Mucosa of rectum (tissue), 2 donors: ENCODE data around the gene GRIK1.

Experiments
- H3K27ac ChIP-seq, 2 donors: one replicate each; pipeline ENCODE4 v1.7.0; 2013; ENCODE audit warnings: inconsistent platforms in 2 of 2, low read depth in 2 of 2, low read length in 2 of 2
- H3K27me3 ChIP-seq, 2 donors: one replicate each; pipeline ENCODE4 v1.7.0; 2013; ENCODE audit warnings: low read length in 2 of 2; ENCODE audit not compliant: control insufficient read depth in 2 of 2, insufficient read depth in 2 of 2
- H3K36me3 ChIP-seq, 2 donors: one replicate each; pipeline ENCODE4 v1.7.0; 2013; ENCODE audit warnings: low read length in 2 of 2; ENCODE audit not compliant: control insufficient read depth in 2 of 2, insufficient read depth in 2 of 2
- H3K4me1 ChIP-seq, 2 donors: one replicate each; pipeline ENCODE4 v1.7.0; 2013; ENCODE audit warnings: low read length in 2 of 2, mild to moderate bottlenecking in 1 of 2; ENCODE audit not compliant: control insufficient read depth in 2 of 2, insufficient read depth in 2 of 2
- H3K4me3 ChIP-seq, 2 donors: one replicate each; pipeline ENCODE4 v1.7.0; 2013; ENCODE audit warnings: low read length in 2 of 2
- H3K9ac ChIP-seq, 2 donors: one replicate each; pipeline ENCODE4 v1.7.0; 2013; ENCODE audit warnings: low read length in 2 of 2, low read depth in 1 of 2, mild to moderate bottlenecking in 1 of 2
- H3K9me3 ChIP-seq, 2 donors: one replicate each; pipeline ENCODE4 v1.7.0; 2013; ENCODE audit warnings: low read length in 2 of 2; ENCODE audit not compliant: control insufficient read depth in 2 of 2
- donor health status: healthy.
- donor health status: Normal muscosa, but diverticular disease.

The GRIK1 gene

DNA sequence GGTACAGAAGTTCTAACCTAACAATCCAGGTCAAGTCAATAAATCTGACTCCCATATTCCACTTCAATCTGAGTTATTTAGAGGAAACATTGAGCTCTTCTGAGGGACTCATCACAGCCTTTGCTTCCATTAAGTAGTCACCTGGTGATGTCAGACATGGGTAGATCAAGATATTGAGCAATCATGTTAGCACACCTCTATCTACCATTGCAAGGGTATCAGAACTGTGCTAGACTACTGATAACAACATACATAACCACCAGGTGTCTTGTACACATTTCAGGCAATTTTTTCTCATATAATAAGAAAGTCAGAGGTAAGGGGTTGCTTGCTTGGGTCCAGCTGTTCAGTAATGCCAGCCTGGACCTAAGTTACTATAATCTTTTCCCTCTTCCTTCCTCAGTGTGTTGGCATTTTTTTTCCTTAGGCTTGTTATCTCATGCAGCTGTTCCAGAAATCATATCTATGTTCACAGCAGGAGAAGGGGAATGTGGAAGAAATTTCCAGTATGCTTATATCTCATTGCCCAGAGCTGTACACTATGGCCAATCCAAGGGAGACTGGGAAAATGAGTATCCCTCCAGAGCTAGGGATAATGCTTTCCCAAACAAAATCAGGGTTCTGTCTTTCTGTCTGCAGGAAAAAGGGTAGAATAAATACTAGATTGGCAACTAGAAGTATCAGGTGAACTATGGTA lies 52.3 kb downstream of the GRIK1 start:
- Histone ChIP-seq H3K27me3 (no peaks in the 10 kb centered on the region), H3K36me3 (no peaks in the 10 kb centered on the region), H3K9ac (no peak overlapping the region), H3K9me3 (no peaks in the 10 kb centered on the region), H3K4me3 (no peak overlapping the region), H3K4me1 (no peaks in the 10 kb centered on the region), H3K27ac (no peak overlapping the region)

- Histone ChIP-seq H3K27ac (no peak overlapping the region), H3K4me1 (no peaks in the 10 kb centered on the region), H3K9ac (no peak overlapping the region), H3K9me3 (no peaks in the 10 kb centered on the region), H3K36me3 (no peaks in the 10 kb centered on the region), H3K4me3 (no peak overlapping the region), H3K27me3 (no peaks in the 10 kb centered on the region)
Observed at GRCh38 chr21:29885491-29885890, 54.3 kb downstream of the GRIK1 start.

GRCh38 chr21:29875873-29876272 lies 63.9 kb downstream of the GRIK1 start:
- no peaks in the 10 kb centered on the region for H3K9me3 ChIP-seq
- H3K4me3 ChIP-seq: no peak overlapping the region
- H3K27ac ChIP-seq: no peak overlapping the region
- no peaks in the 10 kb centered on the region for H3K27me3 ChIP-seq
- no peak overlapping the region for H3K9ac ChIP-seq
- H3K36me3 ChIP-seq: no peaks in the 10 kb centered on the region
- no peaks in the 10 kb centered on the region for H3K4me1 ChIP-seq

DNA sequence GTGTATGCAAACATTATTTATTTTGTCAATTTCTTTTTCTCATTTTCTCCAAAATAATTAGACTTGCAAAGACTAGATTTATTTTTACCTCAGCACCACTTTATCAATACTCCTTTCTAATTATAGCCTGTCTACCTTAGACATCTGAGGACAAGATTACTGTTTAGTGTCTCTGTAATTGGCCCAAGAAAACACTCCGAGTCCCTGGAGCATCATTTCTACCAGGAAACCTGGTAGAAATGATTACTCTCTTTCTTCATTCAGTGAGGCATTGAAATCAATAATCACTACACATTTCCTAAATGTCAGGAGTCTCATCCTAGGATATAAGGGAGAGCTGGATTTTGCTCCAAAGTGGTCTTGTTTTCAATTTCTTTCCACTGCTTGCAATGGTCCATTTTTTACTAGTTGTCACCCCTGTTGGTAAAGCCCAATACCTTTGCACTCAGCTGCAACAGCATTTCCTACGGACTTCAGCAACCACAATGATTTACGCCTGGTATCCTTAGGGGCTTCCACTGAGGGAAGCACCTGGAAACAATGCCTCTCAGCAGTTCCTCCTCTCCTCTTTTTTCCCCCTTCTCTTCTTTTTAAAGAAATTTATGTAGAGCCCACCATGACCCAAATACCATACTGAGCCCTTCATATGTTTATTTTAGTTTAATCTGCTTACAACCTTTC lies 64.6 kb downstream of the GRIK1 start:
- H3K36me3 ChIP-seq: no peaks in the 10 kb centered on the region
- H3K9ac ChIP-seq: no peak overlapping the region
- H3K27ac ChIP-seq: no peak overlapping the region
- no peaks in the 10 kb centered on the region for H3K9me3 ChIP-seq
- no peaks in the 10 kb centered on the region for H3K27me3 ChIP-seq
- no peaks in the 10 kb centered on the region for H3K4me1 ChIP-seq
- H3K4me3 ChIP-seq: no peak overlapping the region

- H3K27me3 ChIP-seq: no peaks in the 10 kb centered on the region
- H3K27ac ChIP-seq: no peak overlapping the region
- no peaks in the 10 kb centered on the region for H3K9me3 ChIP-seq
- H3K9ac ChIP-seq: no peak overlapping the region
- no peaks in the 10 kb centered on the region for H3K36me3 ChIP-seq
- no peaks in the 10 kb centered on the region for H3K4me1 ChIP-seq
- H3K4me3 ChIP-seq: no peak overlapping the region
Observed at GRCh38 chr21:29873908-29874307, 65.9 kb downstream of the GRIK1 start.

GRCh38 chr21:29870814-29871213 lies 69.0 kb downstream of the GRIK1 start:
- Histone ChIP-seq H3K4me3 (no peak overlapping the region), H3K4me1 (no peaks in the 10 kb centered on the region), H3K9me3 (no peaks in the 10 kb centered on the region), H3K27me3 (no peaks in the 10 kb centered on the region), H3K36me3 (no peaks in the 10 kb centered on the region), H3K27ac (no peak overlapping the region), H3K9ac (no peak overlapping the region)

DNA sequence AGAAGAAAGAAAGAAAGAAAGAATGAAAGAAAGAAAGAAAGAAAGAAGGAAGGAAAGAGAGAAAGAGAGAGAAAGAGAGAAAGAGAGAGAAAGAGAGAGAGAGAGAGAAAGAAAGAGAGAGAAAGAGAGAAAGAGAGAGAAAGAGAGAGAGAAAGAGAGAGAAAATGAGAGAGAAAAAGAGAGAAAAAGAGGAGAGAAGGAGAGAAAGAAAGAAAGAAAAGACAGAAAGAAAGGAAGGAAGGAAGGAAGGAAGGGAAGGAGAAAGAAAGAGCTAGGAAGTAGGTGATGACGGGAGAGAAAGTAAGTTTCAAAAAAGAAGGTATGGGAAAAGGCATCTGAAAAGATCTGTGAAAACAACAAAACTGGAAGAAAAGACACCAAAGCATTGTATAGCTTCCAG lies 72.0 kb downstream of the GRIK1 start:
- no peak overlapping the region for H3K4me3 ChIP-seq
- H3K9me3 ChIP-seq: no peaks in the 10 kb centered on the region
- H3K36me3 ChIP-seq: no peaks in the 10 kb centered on the region
- H3K9ac ChIP-seq: no peak overlapping the region
- no peaks in the 10 kb centered on the region for H3K27me3 ChIP-seq
- H3K27ac ChIP-seq: no peak overlapping the region
- no peaks in the 10 kb centered on the region for H3K4me1 ChIP-seq

GRCh38 chr21:29860346-29860745 lies 79.5 kb downstream of the GRIK1 start:
- Histone ChIP-seq H3K36me3 (no peaks in the 10 kb centered on the region), H3K4me3 (no peak overlapping the region), H3K9me3 (no peaks in the 10 kb centered on the region), H3K9ac (no peak overlapping the region), H3K27ac (no peak overlapping the region), H3K4me1 (no peaks in the 10 kb centered on the region), H3K27me3 (no peaks in the 10 kb centered on the region)

GRCh38 chr21:29857150-29857549 lies 82.6 kb downstream of the GRIK1 start:
- H3K9ac ChIP-seq: no peak overlapping the region
- no peaks in the 10 kb centered on the region for H3K36me3 ChIP-seq
- H3K27me3 ChIP-seq: no peaks in the 10 kb centered on the region
- H3K4me1 ChIP-seq: no peaks in the 10 kb centered on the region
- H3K4me3 ChIP-seq: no peak overlapping the region
- H3K27ac ChIP-seq: no peak overlapping the region
- no peaks in the 10 kb centered on the region for H3K9me3 ChIP-seq

- H3K9ac ChIP-seq: no peak overlapping the region
Observed at GRCh38 chr21:29854795-29855194, 85.0 kb downstream of the GRIK1 start.

More at GRCh38 chr21:29854795-29855194, 85.0 kb downstream of the GRIK1 start:
- Histone ChIP-seq H3K27me3 (no peaks in the 10 kb centered on the region), H3K4me1 (no peaks in the 10 kb centered on the region), H3K27ac (no peak overlapping the region), H3K4me3 (no peak overlapping the region), H3K36me3 (no peaks in the 10 kb centered on the region), H3K9me3 (no peaks in the 10 kb centered on the region)
